Prostate gland (tissue), 2 donors: Measurements from ENCODE around the gene DMAC2.

Experiments used
- POLR2A ChIP-seq: fragments of 450-650 bp; IDR thresholded peaks from one replicate; pipeline ENCODE4 v1.6.1; 2016; ENCODE audit warnings: antibody characterized with exemption, mild to moderate bottlenecking
- POLR2AphosphoS5 ChIP-seq: sonication (generic); formaldehyde crosslinking; IDR thresholded peaks from one replicate; pipeline ENCODE4 v1.6.1; 2017; ENCODE audit warnings: antibody characterized with exemption
- TF ChIP-seq, protein P1 (sequence below), 4 experiments: fragments of 200-600 bp in 2 of 4; fragments of 450-650 bp in 2 of 4; sonication (generic) in 2 of 4; IDR thresholded peaks; 1 replicate in 3 of 4; 2 replicates in 1 of 4; pipeline ENCODE4 v1.5.1; 2016 to 2019; ENCODE audit warnings: antibody characterized with exemption in 4 of 4, mild to moderate bottlenecking in 2 of 4, moderate library complexity in 2 of 4

DNA sequence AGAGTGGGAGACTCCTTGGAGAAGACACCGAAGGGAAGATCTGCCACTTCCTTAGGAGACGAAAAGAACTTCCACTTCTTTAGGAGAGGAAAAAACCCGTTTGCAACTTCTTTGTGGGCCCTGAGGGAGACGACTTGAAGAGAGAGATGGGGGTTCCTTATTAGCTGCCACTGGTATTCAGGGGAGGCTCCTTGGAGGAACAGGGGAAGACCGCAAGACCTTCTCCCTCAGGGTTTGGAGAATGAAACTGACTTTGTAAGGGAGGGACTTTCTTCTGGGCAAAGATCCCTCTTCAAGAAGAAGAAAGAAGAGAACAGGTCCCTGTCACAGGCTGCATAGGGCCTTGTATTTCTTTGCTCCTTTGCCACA, 41.7 kb downstream of the DMAC2 start:
- no peak for TF ChIP-seq POLR2A
- TF ChIP-seq, protein P1, sequence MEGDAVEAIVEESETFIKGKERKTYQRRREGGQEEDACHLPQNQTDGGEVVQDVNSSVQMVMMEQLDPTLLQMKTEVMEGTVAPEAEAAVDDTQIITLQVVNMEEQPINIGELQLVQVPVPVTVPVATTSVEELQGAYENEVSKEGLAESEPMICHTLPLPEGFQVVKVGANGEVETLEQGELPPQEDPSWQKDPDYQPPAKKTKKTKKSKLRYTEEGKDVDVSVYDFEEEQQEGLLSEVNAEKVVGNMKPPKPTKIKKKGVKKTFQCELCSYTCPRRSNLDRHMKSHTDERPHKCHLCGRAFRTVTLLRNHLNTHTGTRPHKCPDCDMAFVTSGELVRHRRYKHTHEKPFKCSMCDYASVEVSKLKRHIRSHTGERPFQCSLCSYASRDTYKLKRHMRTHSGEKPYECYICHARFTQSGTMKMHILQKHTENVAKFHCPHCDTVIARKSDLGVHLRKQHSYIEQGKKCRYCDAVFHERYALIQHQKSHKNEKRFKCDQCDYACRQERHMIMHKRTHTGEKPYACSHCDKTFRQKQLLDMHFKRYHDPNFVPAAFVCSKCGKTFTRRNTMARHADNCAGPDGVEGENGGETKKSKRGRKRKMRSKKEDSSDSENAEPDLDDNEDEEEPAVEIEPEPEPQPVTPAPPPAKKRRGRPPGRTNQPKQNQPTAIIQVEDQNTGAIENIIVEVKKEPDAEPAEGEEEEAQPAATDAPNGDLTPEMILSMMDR (IDR thresholded peaks at IDR 0.05): no peak
- TF ChIP-seq POLR2AphosphoS5: no peak
